ENCODE data around the gene TRPC4.

TRPC4 gene

DNA sequence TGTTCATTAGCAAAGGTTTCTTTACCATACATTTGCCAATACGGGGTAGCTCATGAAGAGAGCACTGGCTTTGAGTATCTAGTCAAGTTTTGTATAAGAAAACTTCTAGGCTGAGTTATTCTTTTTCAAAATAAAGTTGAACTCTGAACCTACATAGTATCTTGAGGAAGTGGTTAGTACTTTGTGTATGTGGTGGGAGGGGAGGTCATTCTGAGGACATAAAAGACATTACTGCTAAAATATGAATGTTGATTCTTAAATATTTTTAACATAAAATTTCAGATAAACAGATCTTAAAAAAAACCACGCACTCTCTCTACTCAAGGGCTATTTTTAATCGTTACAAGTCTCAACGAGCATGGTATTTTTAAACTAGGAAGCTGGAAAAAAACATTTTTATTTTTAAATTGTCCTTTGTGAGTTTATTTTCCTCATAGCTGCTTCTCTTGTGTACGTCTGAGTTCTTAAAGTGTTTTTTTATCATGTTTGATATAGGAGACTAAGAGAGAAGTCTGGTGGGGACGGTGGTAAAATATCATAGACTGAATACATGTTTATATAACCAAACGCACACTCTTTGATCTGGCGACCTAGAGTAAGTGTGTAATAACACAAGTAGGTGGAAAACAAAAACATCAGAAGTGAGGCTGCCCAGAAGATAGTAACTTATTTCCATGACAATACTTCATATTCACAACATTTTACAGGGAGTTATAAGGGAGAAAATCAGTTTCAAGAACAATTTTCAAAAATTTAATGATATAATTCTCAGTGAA lies 153.0 kb downstream of the TRPC4 start:
- peak; percentile 48 for DNase-seq (ENCODE audit: low read depth)

GRCh38 chr13:37715606-37716015 lies 154.0 kb downstream of the TRPC4 start:
- peak; percentile 90 for DNase-seq (ENCODE audit: low read depth)

DNA sequence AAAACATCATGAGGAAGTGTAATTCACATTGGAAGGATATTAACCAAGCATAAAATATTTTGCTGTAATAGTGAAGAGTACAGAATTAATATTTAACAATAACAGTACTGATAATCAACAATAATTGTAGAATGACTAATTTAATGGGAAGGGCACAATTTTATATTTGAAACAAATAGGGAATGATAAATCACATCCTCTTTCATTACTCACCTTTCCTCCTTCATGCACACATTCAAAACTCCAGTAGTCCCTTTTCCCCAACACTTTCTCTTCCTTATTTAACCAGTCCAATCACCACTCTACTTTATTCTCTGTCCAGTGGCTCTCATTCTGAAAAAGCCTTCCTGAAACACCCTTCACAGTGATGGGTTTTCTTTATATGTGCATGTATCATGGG lies 160.3 kb downstream of the TRPC4 start:
- no peak for DNase-seq (ENCODE audit: low read depth)

GRCh38 chr13:37707739-37708500 lies 161.7 kb downstream of the TRPC4 start:
- no peak for DNase-seq (ENCODE audit: low read depth)

- no peak for DNase-seq (ENCODE audit: low read depth)
Observed at GRCh38 chr13:37706041-37706440, 163.5 kb downstream of the TRPC4 start.

DNA sequence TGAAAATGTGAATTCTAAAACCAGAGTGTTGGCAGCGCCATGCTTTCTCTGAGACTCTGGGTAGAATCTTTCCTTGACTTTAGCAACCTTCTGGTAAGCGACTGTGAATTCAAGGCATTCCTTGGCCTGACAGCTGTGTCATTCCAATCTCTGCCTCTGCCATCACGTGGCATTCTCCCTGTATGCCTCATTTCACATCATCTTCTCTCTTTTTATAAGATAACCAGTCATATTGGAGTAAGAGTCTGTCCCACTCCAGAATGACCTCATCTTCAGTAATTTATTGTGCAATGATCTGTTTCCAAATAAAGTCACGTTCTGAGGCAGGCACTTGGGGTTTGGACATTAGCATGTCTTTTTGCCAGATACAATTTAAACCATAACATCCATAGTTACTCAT lies 167.6 kb downstream of the TRPC4 start:
- DNase-seq (ENCODE audit: low read depth): peak; percentile 99

DNA sequence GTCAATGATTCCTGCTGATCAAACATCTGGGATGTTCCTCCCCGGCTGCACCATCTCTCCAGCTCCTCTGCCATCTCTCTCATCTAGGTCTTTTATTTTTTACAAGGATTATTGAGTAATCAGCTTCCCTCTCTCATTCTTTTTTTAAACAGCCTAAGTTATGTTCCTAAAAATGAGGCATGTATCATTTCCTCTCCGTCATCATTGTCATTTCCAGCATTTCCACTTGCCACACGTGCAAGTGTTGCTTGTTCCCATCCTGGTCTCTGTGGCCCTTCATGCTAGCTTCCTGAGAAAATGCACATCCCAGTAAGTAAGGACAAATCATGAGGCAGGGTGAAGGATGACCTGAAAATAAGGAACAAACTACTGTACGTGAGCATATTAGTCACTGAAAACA lies 168.3 kb downstream of the TRPC4 start:
- DNase-seq (ENCODE audit: low read depth): peak; percentile 89

GRCh38 chr13:37700887-37701286 lies 168.7 kb downstream of the TRPC4 start:
- DNase-seq (ENCODE audit: low read depth): peak; percentile 45

GRCh38 chr13:37695200-37695599 lies 174.4 kb downstream of the TRPC4 start:
- no peak for DNase-seq (ENCODE audit: low read depth)

DNA sequence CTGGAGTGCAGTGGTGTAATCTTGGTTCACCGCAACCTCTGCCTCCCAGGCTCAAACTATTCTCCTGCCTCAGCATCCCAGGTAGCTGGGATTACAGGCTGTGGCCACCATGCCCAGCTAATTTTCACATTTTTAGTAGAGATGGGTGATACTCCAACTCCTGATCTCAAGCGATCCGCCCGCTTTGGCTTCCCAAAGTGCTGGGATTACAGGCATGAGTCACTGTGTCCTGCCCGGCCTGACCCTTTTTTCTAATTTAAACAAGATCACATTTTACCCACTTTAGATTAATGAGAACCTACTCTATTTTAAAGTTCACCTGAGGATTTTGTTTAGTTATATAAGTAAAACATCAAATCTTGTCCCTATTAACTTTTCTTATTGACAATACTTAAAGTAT lies 179.2 kb downstream of the TRPC4 start:
- DNase-seq (ENCODE audit: low read depth): peak; percentile 28

- peak; percentile 28 for DNase-seq (ENCODE audit: low read depth)
Observed at GRCh38 chr13:37686501-37686900, 183.1 kb downstream of the TRPC4 start.

GRCh38 chr13:37685206-37685605 lies 184.4 kb downstream of the TRPC4 start:
- DNase-seq (ENCODE audit: low read depth): peak; percentile 63

DNA sequence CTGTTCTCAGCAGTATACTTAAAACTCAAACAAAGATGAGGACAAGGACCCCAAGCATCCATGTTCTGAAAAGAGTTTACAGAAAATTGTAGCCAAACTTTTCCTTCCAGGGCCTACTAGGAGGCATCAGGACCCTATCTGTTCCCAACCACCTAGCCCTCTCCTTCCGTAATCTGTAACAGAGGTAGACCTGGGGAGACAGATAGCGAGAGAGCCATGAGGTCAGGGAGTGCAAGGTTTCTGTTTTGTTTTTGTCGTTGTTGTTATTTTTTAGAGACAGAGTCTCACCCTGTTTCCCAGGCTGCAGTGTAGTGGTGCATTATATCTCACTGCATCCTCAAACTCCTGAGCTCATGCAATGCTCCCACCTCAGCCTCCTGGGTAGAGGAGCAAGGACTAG lies 187.1 kb downstream of the TRPC4 start:
- DNase-seq (ENCODE audit: low read depth): no peak

- DNase-seq (ENCODE audit: low read depth): peak; percentile 92
Observed at GRCh38 chr13:37681281-37682032, 188.1 kb downstream of the TRPC4 start.

- DNase-seq (ENCODE audit: low read depth): no peak
Observed at GRCh38 chr13:37680137-37680536, 189.4 kb downstream of the TRPC4 start.

GRCh38 chr13:37679043-37679442 lies 190.5 kb downstream of the TRPC4 start:
- no peak for DNase-seq (ENCODE audit: low read depth)

DNA sequence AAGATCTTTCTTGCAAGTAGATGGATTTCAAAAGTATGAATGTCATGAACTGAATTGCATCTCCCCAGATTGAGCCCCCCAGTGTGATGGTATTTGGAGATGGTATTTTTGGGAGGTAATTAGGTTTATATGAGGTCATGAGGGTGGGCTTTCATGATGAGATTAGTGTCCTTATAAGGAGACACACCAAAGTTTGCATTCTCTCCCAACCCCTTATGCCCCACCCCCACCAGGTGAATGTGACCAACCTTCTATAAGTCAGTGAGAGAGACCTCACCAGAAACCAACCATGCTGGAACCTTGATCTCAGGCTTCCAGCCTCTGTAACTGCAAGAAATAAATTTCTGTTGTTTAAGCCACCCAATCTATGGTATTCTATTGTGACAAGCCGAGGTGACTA lies 199.7 kb downstream of the TRPC4 start:
- no peak for DNase-seq (ENCODE audit: low read depth)

DNA sequence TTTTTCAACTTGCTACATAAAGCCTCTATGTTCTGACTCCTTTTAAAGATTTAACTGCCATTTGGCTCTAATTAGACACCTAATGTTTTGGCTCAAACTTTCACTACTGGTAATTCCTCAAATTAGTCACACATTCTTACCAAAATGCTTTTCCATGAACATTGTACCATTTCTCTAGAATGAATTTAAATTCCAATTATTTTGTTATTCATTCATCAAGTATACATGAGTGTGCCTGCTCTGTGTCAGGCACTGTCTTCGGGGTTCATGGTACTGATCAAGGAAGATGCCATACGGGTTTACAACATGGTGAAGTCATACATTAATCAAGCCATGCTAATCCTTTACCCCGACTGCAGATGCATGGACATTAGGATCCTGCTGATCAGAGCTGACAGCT lies 201.9 kb downstream of the TRPC4 start:
- peak; percentile 72 for DNase-seq (ENCODE audit: low read depth)

DNA sequence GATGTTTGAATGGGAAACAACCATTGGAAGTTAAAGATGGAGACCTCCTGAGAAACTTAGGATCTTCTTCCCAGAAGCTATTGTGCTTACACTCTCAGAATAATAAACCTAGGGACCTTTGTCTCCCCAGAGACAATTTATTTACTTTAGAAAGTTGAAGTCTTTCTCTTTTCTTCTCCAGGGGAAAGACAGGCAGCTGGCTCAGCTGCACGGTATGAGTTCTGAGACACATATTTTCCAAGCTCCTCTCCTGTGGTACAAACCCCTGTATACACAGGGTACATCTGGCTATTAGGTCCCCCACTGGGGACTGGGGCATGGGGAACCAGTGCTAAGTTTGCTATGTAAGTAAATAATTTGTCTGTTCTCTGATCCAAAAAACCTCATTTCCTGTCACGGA lies 203.5 kb downstream of the TRPC4 start:
- DNase-seq (ENCODE audit: low read depth): peak; percentile 37

DNA sequence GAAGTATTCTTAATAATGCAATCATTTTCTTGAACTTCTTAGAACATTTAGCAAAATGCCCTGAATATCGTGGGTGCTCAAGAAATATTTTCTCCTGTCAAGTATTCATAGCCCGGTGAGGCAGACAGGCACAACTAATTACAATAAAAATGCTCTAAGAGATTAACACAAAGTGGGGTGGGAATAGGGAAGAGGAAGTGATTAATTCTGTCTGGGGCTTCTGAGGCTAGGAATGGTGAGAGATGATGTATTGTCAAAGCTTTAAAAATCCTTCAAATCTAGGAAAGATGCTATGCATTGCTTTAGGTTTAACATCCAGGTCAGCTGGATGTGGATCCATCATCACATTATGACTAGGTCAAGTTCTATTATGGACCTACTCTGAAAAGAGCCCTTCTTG lies 204.2 kb downstream of the TRPC4 start:
- no peak for DNase-seq (ENCODE audit: low read depth)

DNA sequence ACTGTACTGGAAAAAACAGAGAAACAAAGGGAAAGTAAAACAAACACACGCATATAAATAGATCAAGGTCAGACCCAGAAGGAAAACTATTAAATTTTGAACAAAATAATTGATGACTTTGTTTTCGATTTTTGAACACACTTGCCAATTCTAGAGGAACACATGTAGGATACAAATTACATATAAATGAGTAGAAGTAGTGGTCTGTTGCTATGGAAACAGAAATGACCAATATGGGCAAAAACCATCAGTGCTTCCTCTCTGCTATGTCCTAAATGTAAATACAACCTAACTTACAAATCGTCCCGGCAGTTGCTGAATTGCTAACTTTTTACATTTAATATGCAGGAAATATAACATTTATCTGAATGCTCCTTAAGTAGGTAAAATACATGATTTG lies 205.8 kb downstream of the TRPC4 start:
- DNase-seq (ENCODE audit: low read depth): no peak

GRCh38 chr13:37662624-37663023 lies 206.9 kb downstream of the TRPC4 start:
- DNase-seq (ENCODE audit: low read depth): no peak

DNA sequence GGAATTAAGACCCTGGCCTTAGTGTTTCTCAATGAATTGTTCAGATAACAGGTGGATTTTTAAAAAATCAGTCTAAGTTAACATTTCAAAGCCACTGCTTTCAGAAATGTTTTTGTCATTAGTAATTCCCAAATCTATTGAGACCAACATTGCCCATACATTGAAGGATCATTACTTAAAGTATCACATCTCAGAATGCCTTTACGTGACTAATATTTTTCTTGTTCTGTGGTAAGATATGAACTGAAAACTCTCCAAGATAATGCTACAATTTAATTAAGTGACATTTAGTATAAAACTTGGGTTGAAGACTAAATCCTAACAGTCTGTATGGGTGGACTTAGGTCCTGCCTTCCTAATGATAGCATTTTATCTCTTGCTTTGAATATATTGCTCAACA lies 211.6 kb downstream of the TRPC4 start:
- peak; percentile 7 for DNase-seq (ENCODE audit: low read depth)
